Upper lobe of right lung (tissue), 1 donor: ENCODE data around the gene IPO4. TPM values are rescaled to one million over a fixed set of nuclear protein-coding genes. Genes with fewer than 3 reads are reported as not detected.

Source experiments
- ATAC-seq: fragments of 200-7000 bp; cut with Tn5 transposase; one replicate; pipeline ENCODE4 v1.9.1; 2020; ENCODE audit warnings: mild to moderate bottlenecking, moderate library complexity
- DNase-seq: peaks from one replicate; pipeline ENCODE4 v3.0.0-alpha.2; 2020
- H3K27ac ChIP-seq: fragments of 200-600 bp; one replicate; pipeline ENCODE4 v1.8.0; 2022
- H3K27me3 ChIP-seq: fragments of 200-600 bp; one replicate; pipeline ENCODE4 v1.8.0; 2022; ENCODE audit warnings: mild to moderate bottlenecking
- H3K36me3 ChIP-seq: fragments of 200-600 bp; one replicate; pipeline ENCODE4 v1.8.0; 2022
- H3K4me1 ChIP-seq: fragments of 200-600 bp; one replicate; pipeline ENCODE4 v1.8.0; 2022
- H3K4me3 ChIP-seq: fragments of 200-600 bp; one replicate; pipeline ENCODE4 v1.8.0; 2022; ENCODE audit warnings: mild to moderate bottlenecking
- H3K9me3 ChIP-seq: fragments of 200-600 bp; one replicate; pipeline ENCODE4 v1.8.0; 2022
- intact Hi-C: fragments of 100-400 bp; cut with DNase I; formaldehyde crosslinking; loops from one replicate; pipeline ENCODE4 v1.11.0; 2022
- microRNA-seq: library from miRNA; unstranded; fragments of <30 nt; microRNA quantifications from one replicate; pipeline ENCODE4 v1.2.0, GENCODE V29; 2020; ENCODE audit warnings: borderline microRNAs expressed
- total RNA-seq: library from RNA; stranded (reverse); fragmentation: NEBNext Ultra II Directional; extraction: Animal tissue kit (Norgen Biotek cat#: 25700); gene quantifications from one replicate; pipeline ENCODE4 v1.2.1, GENCODE V29; 2021
- TF ChIP-seq, protein P1 (sequence below): fragments of 200-600 bp; IDR thresholded peaks from one replicate; pipeline ENCODE4 v1.8.0; 2022; ENCODE audit warnings: antibody characterized with exemption
- donor health status: DM: no; HTN: yes; CAD: no; lungs with severe emphysema.

Gene IPO4
- total RNA-seq, 1 donor from 2014 or later = 25.1 TPM

GRCh38 chr14:24132976-24133375 lies 55.6 kb downstream of the IPO4 start:
- Histone ChIP-seq H3K27ac (no peak overlapping the region), H3K36me3 (peaks cover 8% of the 10 kb centered on the region), H3K4me1 (peaks cover 20% of the 10 kb centered on the region), H3K9me3 (no peaks in the 10 kb centered on the region), H3K27me3 (no peaks in the 10 kb centered on the region), H3K4me3 (no peak overlapping the region)
- no peak for ATAC-seq
- DNase-seq = no peak
- TF ChIP-seq, protein P1, sequence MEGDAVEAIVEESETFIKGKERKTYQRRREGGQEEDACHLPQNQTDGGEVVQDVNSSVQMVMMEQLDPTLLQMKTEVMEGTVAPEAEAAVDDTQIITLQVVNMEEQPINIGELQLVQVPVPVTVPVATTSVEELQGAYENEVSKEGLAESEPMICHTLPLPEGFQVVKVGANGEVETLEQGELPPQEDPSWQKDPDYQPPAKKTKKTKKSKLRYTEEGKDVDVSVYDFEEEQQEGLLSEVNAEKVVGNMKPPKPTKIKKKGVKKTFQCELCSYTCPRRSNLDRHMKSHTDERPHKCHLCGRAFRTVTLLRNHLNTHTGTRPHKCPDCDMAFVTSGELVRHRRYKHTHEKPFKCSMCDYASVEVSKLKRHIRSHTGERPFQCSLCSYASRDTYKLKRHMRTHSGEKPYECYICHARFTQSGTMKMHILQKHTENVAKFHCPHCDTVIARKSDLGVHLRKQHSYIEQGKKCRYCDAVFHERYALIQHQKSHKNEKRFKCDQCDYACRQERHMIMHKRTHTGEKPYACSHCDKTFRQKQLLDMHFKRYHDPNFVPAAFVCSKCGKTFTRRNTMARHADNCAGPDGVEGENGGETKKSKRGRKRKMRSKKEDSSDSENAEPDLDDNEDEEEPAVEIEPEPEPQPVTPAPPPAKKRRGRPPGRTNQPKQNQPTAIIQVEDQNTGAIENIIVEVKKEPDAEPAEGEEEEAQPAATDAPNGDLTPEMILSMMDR = no peak
- intact Hi-C loops = no loop called here

DNA sequence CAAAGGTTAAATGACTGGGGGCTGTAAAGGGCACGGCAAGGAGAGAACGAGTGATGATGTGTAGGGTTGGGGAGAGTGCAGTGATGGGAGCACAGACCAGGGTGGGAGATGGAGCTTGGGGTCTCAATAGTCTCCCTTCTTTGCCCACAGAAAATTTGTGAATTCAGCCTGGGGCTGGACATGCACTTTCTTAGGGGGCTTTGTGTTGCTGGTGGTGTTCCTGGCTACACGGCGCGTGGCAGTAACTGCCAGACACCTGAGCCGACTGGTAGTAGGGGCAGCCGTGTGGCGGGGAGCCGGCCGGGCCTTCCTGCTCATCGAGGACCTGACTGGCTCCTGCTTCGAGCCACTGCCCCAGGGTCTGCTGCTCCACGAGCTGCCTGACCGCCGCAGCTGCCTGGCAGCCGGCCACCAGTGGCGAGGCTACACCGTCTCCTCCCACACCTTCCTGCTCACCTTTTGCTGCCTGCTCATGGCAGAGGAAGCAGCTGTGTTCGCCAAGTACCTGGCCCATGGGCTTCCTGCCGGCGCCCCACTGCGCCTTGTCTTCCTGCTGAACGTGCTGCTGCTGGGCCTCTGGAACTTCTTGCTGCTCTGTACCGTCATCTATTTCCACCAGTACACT lies 56.4 kb downstream of the IPO4 start:
- Histone ChIP-seq H3K36me3 (no peaks in the 10 kb centered on the region), H3K4me1 (peaks cover 13% of the 10 kb centered on the region), H3K27me3 (no peaks in the 10 kb centered on the region), H3K9me3 (no peaks in the 10 kb centered on the region), H3K4me3 (no peak overlapping the region), H3K27ac (no peak overlapping the region)
- intact Hi-C loops = no loop called here
- ATAC-seq (no peak), DNase-seq (no peak)
- TF ChIP-seq, protein P1 = no peak

DNA sequence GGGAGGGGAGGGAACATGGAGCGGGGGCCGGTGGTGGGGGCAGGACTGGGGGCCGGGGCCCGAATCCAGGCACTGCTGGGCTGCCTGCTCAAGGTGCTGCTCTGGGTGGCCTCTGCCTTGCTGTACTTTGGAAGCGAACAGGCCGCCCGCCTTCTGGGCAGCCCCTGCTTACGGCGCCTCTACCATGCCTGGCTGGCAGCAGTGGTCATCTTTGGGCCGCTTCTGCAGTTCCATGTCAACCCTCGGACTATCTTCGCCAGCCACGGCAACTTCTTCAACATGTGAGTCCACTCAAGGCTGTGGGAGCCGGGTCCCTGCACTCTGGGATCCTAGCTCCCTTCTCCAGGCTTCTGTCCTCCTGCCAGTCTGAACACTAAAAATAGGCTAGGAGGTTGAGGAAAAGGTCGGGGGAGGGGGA lies 57.1 kb downstream of the IPO4 start:
- Histone ChIP-seq H3K36me3 (no peaks in the 10 kb centered on the region), H3K9me3 (no peaks in the 10 kb centered on the region), H3K27ac (peak overlapping the region; percentile 72), H3K27me3 (no peaks in the 10 kb centered on the region), H3K4me1 (peaks cover 7% of the 10 kb centered on the region), H3K4me3 (no peak overlapping the region)
- intact Hi-C loops = no loop called here
- TF ChIP-seq, protein P1 = no peak
- ATAC-seq = no peak
- no peak for DNase-seq

- intact Hi-C loops = no loop called here
- DNase-seq (no peak), ATAC-seq (no peak)
- H3K9me3 ChIP-seq = no peaks in the 10 kb centered on the region
- H3K27ac ChIP-seq = peak overlapping the region; percentile 72
- no peaks in the 10 kb centered on the region for H3K36me3 ChIP-seq
- TF ChIP-seq, protein P1 = no peak
- H3K27me3 ChIP-seq = no peaks in the 10 kb centered on the region
- H3K4me1 ChIP-seq = peaks cover 6% of the 10 kb centered on the region
- no peak overlapping the region for H3K4me3 ChIP-seq
Measured at GRCh38 chr14:24130717-24131548, 57.7 kb downstream of the IPO4 start.

DNA sequence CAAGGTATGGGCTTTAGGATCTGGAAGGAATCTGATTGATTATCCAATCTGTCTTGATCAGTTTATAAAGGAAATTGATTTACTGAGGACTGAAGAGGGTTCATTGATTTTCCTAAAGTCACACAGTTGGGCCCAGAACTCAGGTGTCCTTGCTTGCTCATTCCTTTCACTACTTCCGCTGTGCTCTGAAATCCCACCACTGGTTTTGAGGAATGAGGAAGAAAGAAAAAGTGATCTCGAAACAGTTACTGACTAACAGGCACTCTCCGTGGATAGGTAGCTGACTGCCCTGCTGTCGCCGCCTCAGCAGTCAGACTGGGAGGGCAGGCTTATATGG lies 58.3 kb downstream of the IPO4 start, which contains the start of gene FITM1:
TSS of gene FITM1 (plus strand) at position 280 of the 337 bp plus-strand sequence. CDS start 905 bp downstream, outside the sequence.
- Histone ChIP-seq H3K9me3 (no peaks in the 10 kb centered on the region), H3K4me3 (no peak within 1 kb of the TSS), H3K27me3 (no peaks in the 10 kb centered on the region), H3K36me3 (no peaks in the 10 kb centered on the region), H3K27ac (peak within 1 kb of the TSS; percentile 72), H3K4me1 (peaks cover 6% of the 10 kb centered on the region)
- ATAC-seq (no peak), DNase-seq (no peak)
- intact Hi-C loops = no loop called here
- TF ChIP-seq, protein P1 = no peak

Small RNA genes within 50 kb of the gene (microRNA-seq; reads per million reads assigned to microRNA genes)
- gene MIR7703 = not detected

Other genes starting within 250 kb of the IPO4 start
- gene DHRS4, start 235.0 kb downstream of the IPO4 start, total RNA-seq = 25.8 TPM
- 16.3 TPM for gene DHRS4L2, start 199.9 kb downstream of the IPO4 start, total RNA-seq
- gene CARMIL3, start 136.8 kb downstream of the IPO4 start, total RNA-seq = 0.96 TPM
- gene CPNE6, start 117.3 kb downstream of the IPO4 start, total RNA-seq = not detected
- gene PCK2, start 94.5 kb downstream of the IPO4 start, total RNA-seq = 39.9 TPM
- gene DCAF11, start 74.0 kb downstream of the IPO4 start, total RNA-seq = 57.8 TPM
- 2.8 TPM for gene NRL, start 73.9 kb downstream of the IPO4 start, total RNA-seq
- gene FITM1, start 58.2 kb downstream of the IPO4 start, total RNA-seq = 1.1 TPM
- gene PSME1, start 52.6 kb downstream of the IPO4 start, total RNA-seq = 171 TPM
- 10.5 TPM for gene EMC9, start 47.2 kb downstream of the IPO4 start, total RNA-seq
- gene PSME2, start 42.2 kb downstream of the IPO4 start, total RNA-seq = 138 TPM
- gene RNF31, start 41.3 kb downstream of the IPO4 start, total RNA-seq = 52.3 TPM
- 123 TPM for gene IRF9, start 27.6 kb downstream of the IPO4 start, total RNA-seq
- gene REC8, start 16.7 kb downstream of the IPO4 start, total RNA-seq = 18.5 TPM
- gene TM9SF1, start 6.6 kb upstream of the IPO4 start, total RNA-seq = 52.0 TPM
- gene TSSK4, start 16.9 kb upstream of the IPO4 start, total RNA-seq = not detected
- 48.0 TPM for gene CHMP4A, start 24.7 kb upstream of the IPO4 start, total RNA-seq
- 17.8 TPM for gene MDP1, start 27.2 kb upstream of the IPO4 start, total RNA-seq
- 142 TPM for gene NEDD8, start 43.6 kb upstream of the IPO4 start, total RNA-seq
- gene GMPR2, start 44.1 kb upstream of the IPO4 start, total RNA-seq = 73.2 TPM
- 92.3 TPM for gene TINF2, start 53.8 kb upstream of the IPO4 start, total RNA-seq
- 12.3 TPM for gene TGM1, start 74.4 kb upstream of the IPO4 start, total RNA-seq
- gene RABGGTA, start 82.8 kb upstream of the IPO4 start, total RNA-seq = 50.3 TPM
- gene DHRS1, start 111.0 kb upstream of the IPO4 start, total RNA-seq = 28.0 TPM
- gene NOP9, start 111.0 kb upstream of the IPO4 start, total RNA-seq = 21.4 TPM
- 18.8 TPM for gene CIDEB, start 119.2 kb upstream of the IPO4 start, total RNA-seq
- 6.4 TPM for gene LTB4R2, start 121.3 kb upstream of the IPO4 start, total RNA-seq
- 9.8 TPM for gene LTB4R, start 122.7 kb upstream of the IPO4 start, total RNA-seq
- 54.5 TPM for gene ADCY4, start 146.3 kb upstream of the IPO4 start, total RNA-seq
- gene RIPK3, start 151.2 kb upstream of the IPO4 start, total RNA-seq = 23.4 TPM
- gene NFATC4, start 179.4 kb upstream of the IPO4 start, total RNA-seq = 42.5 TPM
- 16.6 TPM for gene NYNRIN, start 210.2 kb upstream of the IPO4 start, total RNA-seq
- gene CBLN3, start 240.9 kb upstream of the IPO4 start, total RNA-seq = 2.9 TPM
- gene KHNYN, start 241.1 kb upstream of the IPO4 start, total RNA-seq = 56.2 TPM